Ovary (tissue), 3 donors: ENCODE measurements around the gene TIFAB.

Experiments
- CTCF ChIP-seq, 3 donors: fragments of 450-650 bp in 2 of 3; fragments of 200-600 bp in 1 of 3; IDR thresholded peaks; one replicate each; pipeline versions ENCODE4 v1.5.1 to v1.8.0; 2016 to 2022; ENCODE audit warnings: antibody characterized with exemption in 3 of 3, mild to moderate bottlenecking in 1 of 3
- POLR2A ChIP-seq: fragments of 450-650 bp; IDR thresholded peaks from one replicate; pipeline ENCODE4 v1.6.1; 2017; ENCODE audit warnings: antibody characterized with exemption, mild to moderate bottlenecking, moderate library complexity
- donor health status: DM: no; HTN: no; CAD: no.

DNA sequence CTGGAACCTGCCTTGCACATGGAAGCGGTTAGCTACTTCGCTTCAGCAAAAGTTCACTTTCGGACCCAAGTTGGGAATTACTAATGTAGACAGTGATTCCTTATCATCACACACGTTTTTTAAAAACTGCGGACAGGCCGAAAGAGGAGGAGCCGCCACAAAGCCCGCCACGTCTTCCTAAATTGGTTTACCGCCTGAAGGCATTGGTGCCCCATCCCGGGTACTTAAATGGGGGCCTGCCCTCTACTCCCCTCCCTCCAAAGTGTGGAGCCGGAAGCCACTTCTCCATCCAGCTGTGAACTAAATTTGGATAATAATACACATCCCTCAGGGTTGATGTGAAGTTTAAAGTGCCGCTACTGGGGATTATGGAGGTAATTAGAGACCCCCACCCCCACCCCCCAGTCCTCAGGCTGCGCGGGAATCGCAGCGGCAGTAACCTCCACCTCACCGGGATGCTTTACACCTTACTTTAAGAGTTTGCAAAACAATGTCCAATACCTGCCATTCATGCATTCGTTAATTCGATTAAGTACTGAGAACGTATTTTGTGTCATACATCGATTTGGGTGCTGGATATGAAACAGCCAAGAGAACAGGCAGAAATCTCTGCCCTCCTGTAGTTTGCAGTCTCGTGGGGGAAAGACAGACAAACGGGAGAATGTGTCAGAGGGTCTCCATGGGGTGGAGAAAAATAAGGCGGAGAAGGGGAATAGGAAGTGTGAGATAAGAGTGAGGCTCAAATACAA, 52.2 kb downstream of the TIFAB start:
- TF ChIP-seq CTCF (IDR thresholded peaks at IDR 0.05) (no peak), POLR2A (no peak)
